ENCODE results near the gene KLC4. TPM values are rescaled to one million over a fixed set of nuclear protein-coding genes. Genes with fewer than 3 reads are reported as not detected.

Gene KLC4
- total RNA-seq, 3 donors from 2014 or later: 20.5 to 33.7 (median 21.0) TPM

- Histone ChIP-seq H3K27ac (peak overlapping the region; percentile 64 to 92), H3K9me3 (no peaks in the 10 kb centered on the region), H3K27me3 (no peaks in the 10 kb centered on the region), H3K4me1 (peaks cover 20 to 47% of the 10 kb centered on the region in 2 donors), H3K36me3 (no peaks in the 10 kb centered on the region), H3K4me3 (peak overlapping the region; percentile 34 to 61 (median 41))
- peak in 1 of 2 donors; percentile 30 for DNase-seq (ENCODE audit: low spot score in 2 of 2)
- intact Hi-C loops (cut with DNase I; ENCODE audit: low total_unique reads): no loop called here
- no peak for TF ChIP-seq POLR2AphosphoS5 (IDR thresholded peaks at IDR 0.05)
- no peak for TF ChIP-seq POLR2A (IDR thresholded peaks at IDR 0.05)
- TF ChIP-seq CTCF (IDR thresholded peaks at IDR 0.05): no peak
Measured at GRCh38 chr6:43093436-43094289, 34.2 kb downstream of the KLC4 start.

GRCh38 chr6:43095939-43096338 lies 36.5 kb downstream of the KLC4 start:
- H3K9me3 ChIP-seq: no peaks in the 10 kb centered on the region
- TF ChIP-seq CTCF (IDR thresholded peaks at IDR 0.05) (no peak), POLR2A (IDR thresholded peaks at IDR 0.05) (no peak), POLR2AphosphoS5 (IDR thresholded peaks at IDR 0.05) (no peak)
- intact Hi-C loops (cut with DNase I; ENCODE audit: low total_unique reads): no loop called here
- DNase-seq (ENCODE audit: low spot score in 2 of 2): no peak
- H3K4me3 ChIP-seq: peak overlapping the region in 1 of 3 donors; percentile 44
- H3K27ac ChIP-seq: peak overlapping the region; percentile 86 to 92
- H3K36me3 ChIP-seq: no peaks in the 10 kb centered on the region
- peaks cover 7 to 31% of the 10 kb centered on the region in 2 donors for H3K4me1 ChIP-seq
- H3K27me3 ChIP-seq: no peaks in the 10 kb centered on the region

- peak overlapping the region; percentile 86 to 92 for H3K27ac ChIP-seq
- peak; percentile 63 to 65 for DNase-seq (ENCODE audit: low spot score in 2 of 2)
- TF ChIP-seq CTCF (IDR thresholded peaks at IDR 0.05) (no peak), POLR2AphosphoS5 (IDR thresholded peaks at IDR 0.05) (peak in 2 of 3 donors; percentile 15 to 43), POLR2A (IDR thresholded peaks at IDR 0.05) (no peak)
- no peaks in the 10 kb centered on the region for H3K27me3 ChIP-seq
- intact Hi-C loops (cut with DNase I; ENCODE audit: low total_unique reads): no loop called here
- H3K36me3 ChIP-seq: no peaks in the 10 kb centered on the region
- peaks cover 7 to 31% of the 10 kb centered on the region in 2 donors for H3K4me1 ChIP-seq
- H3K9me3 ChIP-seq: no peaks in the 10 kb centered on the region
- peak overlapping the region in 1 of 3 donors; percentile 44 for H3K4me3 ChIP-seq
Measured at GRCh38 chr6:43096451-43097097, 37.1 kb downstream of the KLC4 start.

- H3K27me3 ChIP-seq: no peaks in the 10 kb centered on the region
- peaks cover 7 to 31% of the 10 kb centered on the region in 2 donors for H3K4me1 ChIP-seq
- H3K9me3 ChIP-seq: no peaks in the 10 kb centered on the region
- TF ChIP-seq POLR2A (IDR thresholded peaks at IDR 0.05): no peak
- no peak for TF ChIP-seq POLR2AphosphoS5 (IDR thresholded peaks at IDR 0.05)
- TF ChIP-seq CTCF (IDR thresholded peaks at IDR 0.05): peak in 1 of 3 donors; percentile 8
- no peaks in the 10 kb centered on the region for H3K36me3 ChIP-seq
- peak overlapping the region; percentile 86 to 92 for H3K27ac ChIP-seq
- intact Hi-C loops (cut with DNase I; ENCODE audit: low total_unique reads): no loop called here
- no peak for DNase-seq (ENCODE audit: low spot score in 2 of 2)
- peak overlapping the region in 1 of 3 donors; percentile 44 for H3K4me3 ChIP-seq
Measured at GRCh38 chr6:43097098-43097489, 37.7 kb downstream of the KLC4 start.

- Histone ChIP-seq H3K27me3 (no peaks in the 10 kb centered on the region), H3K4me1 (peaks cover 7 to 31% of the 10 kb centered on the region in 2 donors), H3K36me3 (no peaks in the 10 kb centered on the region), H3K27ac (peak overlapping the region; percentile 86 to 92), H3K9me3 (no peaks in the 10 kb centered on the region), H3K4me3 (no peak overlapping the region)
- DNase-seq (ENCODE audit: low spot score in 2 of 2): no peak
- intact Hi-C loops (cut with DNase I; ENCODE audit: low total_unique reads): no loop called here
- TF ChIP-seq POLR2AphosphoS5 (IDR thresholded peaks at IDR 0.05) (no peak), CTCF (IDR thresholded peaks at IDR 0.05) (no peak)
Measured at GRCh38 chr6:43097502-43097901, 38.1 kb downstream of the KLC4 start.

Measured in breast epithelium (tissue), 4 donors.